Lung (tissue), 12 donors: ENCODE results near the gene FUT8. TPM values are rescaled to one million over a fixed set of nuclear protein-coding genes. Genes with fewer than 3 reads are reported as not detected.

Source experiments
- ATAC-seq: fragments of 200-7000 bp; cut with Tn5 transposase; one replicate; pipeline ENCODE4 v1.9.1; 2020; ENCODE audit warnings: moderate number of reproducible peaks; ENCODE audit not compliant: insufficient read depth, low FRiP score
- DNase-seq, 3 donors: peaks; one replicate each; pipeline ENCODE4 v3.0.0-alpha.2; 2013 to 2017
- H3K27ac ChIP-seq, 2 donors: one replicate each; pipeline ENCODE4 v1.5.1; 2013; ENCODE audit warnings: mild to moderate bottlenecking in 2 of 2, moderate library complexity in 2 of 2, control low read depth in 1 of 2, inconsistent platforms in 1 of 2, low read depth in 1 of 2, low read length in 1 of 2
- H3K27me3 ChIP-seq, 3 donors: one replicate each; pipeline ENCODE4 v1.5.1; 2013; ENCODE audit warnings: low read length in 2 of 3; ENCODE audit not compliant: control insufficient read depth in 3 of 3, insufficient read depth in 3 of 3
- H3K36me3 ChIP-seq, 4 donors: one replicate each; pipeline ENCODE4 v1.5.1; 2013; ENCODE audit warnings: low read length in 4 of 4, mild to moderate bottlenecking in 1 of 4, moderate library complexity in 1 of 4; ENCODE audit not compliant: control insufficient read depth in 4 of 4, insufficient read depth in 4 of 4
- H3K4me1 ChIP-seq, 5 donors: one replicate each; pipeline ENCODE4 v1.5.1; 2013; ENCODE audit warnings: low read length in 5 of 5, mild to moderate bottlenecking in 2 of 5, moderate library complexity in 1 of 5; ENCODE audit not compliant: control insufficient read depth in 5 of 5, insufficient read depth in 5 of 5
- H3K4me3 ChIP-seq: one replicate; pipeline ENCODE4 v1.5.1; 2013; ENCODE audit warnings: mild to moderate bottlenecking, control low read depth, moderate library complexity
- H3K9ac ChIP-seq, 2 donors: one replicate each; pipeline ENCODE4 v1.5.1; 2013; ENCODE audit warnings: low read length in 2 of 2, control low read depth in 1 of 2; ENCODE audit not compliant: insufficient read depth in 1 of 2
- H3K9me3 ChIP-seq, 4 donors: one replicate each; pipeline ENCODE4 v1.5.1; 2013; ENCODE audit warnings: low read length in 3 of 4, mild to moderate bottlenecking in 1 of 4, moderate library complexity in 1 of 4; ENCODE audit not compliant: control insufficient read depth in 4 of 4, insufficient read depth in 3 of 4
- CTCF ChIP-seq: IDR thresholded peaks from 2 replicates; pipeline ENCODE4 v1.5.1; 2012; ENCODE audit warnings: mild to moderate bottlenecking; ENCODE audit errors: control extremely low read depth, extremely low read depth
- WGBS, 2 donors: extraction: QIAGEN DNeasy Blood & Tissue Kit; methylation state at CpG; one replicate each; pipeline ENCODE4 v1.1.7; 2013; 5-methylcytosine and 5-hydroxymethylcytosine counted together
- polyA plus RNA-seq, 2 donors: library from polyadenylated mRNA; stranded (reverse); fragments of 200-250 nt; gene quantifications; one replicate each; pipeline ENCODE4 v1.2.1, GENCODE V29; 2013
- total RNA-seq, 2 donors: library from RNA; depleted of rRNA in 1 of 2; stranded (reverse); fragments of >200 nt in 1 of 2; gene quantifications; one replicate each; pipeline ENCODE4 v1.2.1, GENCODE V29; 2014 to 2021
- donor health status: control.
- donor health status: control.
- donor health status: Bipolar disorder and iron deficiency.
- donor health status: healthy.
- donor health status: DM: yes; HTN: yes; CAD: no.

The FUT8 gene
- total and polyA plus RNA-seq, 4 donors = 9.9 to 98.5 (median 25.8) TPM

GRCh38 chr14:65392296-65392695, 20.2 kb upstream of the FUT8 start:
- WGBS, 2 donors = 45 to 52% methylated on average over 4 of the region's 4 CpGs
- H3K27ac ChIP-seq = no peak overlapping the region
- peak in 1 of 3 donors; percentile 32 for DNase-seq
- no peaks in the 10 kb centered on the region for H3K27me3 ChIP-seq
- no peak overlapping the region for H3K4me3 ChIP-seq
- no peak for ATAC-seq
- H3K36me3 ChIP-seq = no peaks in the 10 kb centered on the region
- H3K9ac ChIP-seq = no peak overlapping the region
- no peaks in the 10 kb centered on the region for H3K4me1 ChIP-seq
- TF ChIP-seq CTCF = no peak
- H3K9me3 ChIP-seq = peaks cover 0 to 9% (median 4%) of the 10 kb centered on the region in 4 donors

- Histone ChIP-seq H3K9me3 (peaks cover 0 to 9% (median 4%) of the 10 kb centered on the region in 4 donors), H3K27me3 (no peaks in the 10 kb centered on the region), H3K27ac (no peak overlapping the region), H3K36me3 (no peaks in the 10 kb centered on the region), H3K9ac (no peak overlapping the region), H3K4me3 (no peak overlapping the region), H3K4me1 (no peaks in the 10 kb centered on the region)
- TF ChIP-seq CTCF = no peak
- ATAC-seq = no peak
- 72% methylated on average over 5 of the region's 5 CpGs for WGBS, 2 donors
- no peak for DNase-seq
These were observed 16.2 kb upstream of the FUT8 start for GRCh38 chr14:65396082-65396910.

GRCh38 chr14:65403231-65403630, 9.3 kb upstream of the FUT8 start:
- H3K27me3 ChIP-seq = no peaks in the 10 kb centered on the region
- no peaks in the 10 kb centered on the region for H3K9me3 ChIP-seq
- no peaks in the 10 kb centered on the region for H3K36me3 ChIP-seq
- no peak for TF ChIP-seq CTCF
- no peaks in the 10 kb centered on the region for H3K4me1 ChIP-seq
- H3K4me3 ChIP-seq = no peak overlapping the region
- no peak for ATAC-seq
- DNase-seq = no peak
- no peak overlapping the region for H3K9ac ChIP-seq
- H3K27ac ChIP-seq = no peak overlapping the region
